Liver (tissue), 9 donors: ENCODE measurements around the gene GPATCH2. TPM values are rescaled to one million over a fixed set of nuclear protein-coding genes. Genes with fewer than 3 reads are reported as not detected.

Experiments
- DNase-seq: peaks from one replicate; pipeline ENCODE4 v3.0.0-alpha.2; 2017; ENCODE audit warnings: low spot score
- H3K27ac ChIP-seq, 2 donors: one replicate each; pipeline ENCODE4 v1.7.0; 2013; ENCODE audit warnings: inconsistent platforms in 2 of 2, low read length in 2 of 2, control low read depth in 1 of 2, low read depth in 1 of 2, mild to moderate bottlenecking in 1 of 2
- H3K27me3 ChIP-seq, 4 donors: one replicate each; pipeline versions ENCODE4 v1.6.1 to v1.7.0; 2013; ENCODE audit warnings: low read length in 3 of 4, inconsistent platforms in 1 of 4, mild to moderate bottlenecking in 1 of 4, moderate library complexity in 1 of 4; ENCODE audit not compliant: control insufficient read depth in 4 of 4, insufficient read depth in 4 of 4
- H3K36me3 ChIP-seq, 4 donors: one replicate each; pipeline versions ENCODE4 v1.6.1 to v1.7.0; 2013; ENCODE audit warnings: low read length in 3 of 4, mild to moderate bottlenecking in 3 of 4, low read depth in 1 of 4, moderate library complexity in 1 of 4; ENCODE audit not compliant: control insufficient read depth in 4 of 4, insufficient read depth in 3 of 4
- H3K4me1 ChIP-seq, 4 donors: one replicate each; pipeline versions ENCODE4 v1.6.1 to v1.7.0; 2013; ENCODE audit warnings: low read length in 3 of 4, mild to moderate bottlenecking in 3 of 4, moderate library complexity in 1 of 4; ENCODE audit not compliant: control insufficient read depth in 4 of 4, insufficient read depth in 4 of 4
- H3K4me3 ChIP-seq, 3 donors: one replicate each; pipeline versions ENCODE4 v1.6.1 to v1.7.0; 2013; ENCODE audit warnings: low read length in 3 of 3, control low read depth in 1 of 3, low read depth in 1 of 3, mild to moderate bottlenecking in 1 of 3
- H3K9ac ChIP-seq, 2 donors: one replicate each; pipeline ENCODE4 v1.7.0; 2013; ENCODE audit warnings: low read length in 2 of 2, mild to moderate bottlenecking in 2 of 2, moderate library complexity in 2 of 2, control low read depth in 1 of 2, low read depth in 1 of 2
- H3K9me3 ChIP-seq, 4 donors: one replicate each; pipeline versions ENCODE4 v1.6.1 to v1.7.0; 2013; ENCODE audit warnings: low read length in 3 of 4; ENCODE audit not compliant: control insufficient read depth in 4 of 4
- FOXA1 ChIP-seq: IDR thresholded peaks from 2 replicates; pipeline ENCODE4 v1.6.1; 2016; ENCODE audit warnings: antibody characterized with exemption
- FOXA2 ChIP-seq: IDR thresholded peaks from 2 replicates; pipeline ENCODE4 v1.6.1; 2016; ENCODE audit warnings: antibody characterized with exemption
- HNF4A ChIP-seq, 2 donors: conservative IDR thresholded peaks; 2 replicates each; pipeline ENCODE4 v1.6.1; 2016; ENCODE audit warnings: antibody characterized with exemption in 2 of 2, mild to moderate bottlenecking in 2 of 2
- HNF4G ChIP-seq: IDR thresholded peaks from 2 replicates; pipeline ENCODE4 v1.6.1; 2016; ENCODE audit warnings: antibody characterized with exemption
- JUND ChIP-seq, 2 donors: IDR thresholded peaks; 2 replicates each; pipeline ENCODE4 v1.6.1; 2016; ENCODE audit warnings: antibody characterized with exemption in 2 of 2
- MAX ChIP-seq: IDR thresholded peaks from 2 replicates; pipeline ENCODE4 v1.6.1; 2016; ENCODE audit warnings: antibody characterized with exemption
- RAD21 ChIP-seq, 2 donors: IDR thresholded peaks; 2 replicates each; pipeline ENCODE4 v1.6.1; 2016; ENCODE audit warnings: antibody characterized with exemption in 2 of 2, mild to moderate bottlenecking in 2 of 2
- REST ChIP-seq: IDR thresholded peaks from 2 replicates; pipeline ENCODE4 v1.6.1; 2016; ENCODE audit warnings: antibody characterized with exemption, mild to moderate bottlenecking
- RXRA ChIP-seq, 2 donors: IDR thresholded peaks; 2 replicates each; pipeline ENCODE4 v1.6.1; 2017 to 2018; ENCODE audit warnings: antibody characterized with exemption in 2 of 2, mild to moderate bottlenecking in 1 of 2
- TAF1 ChIP-seq: conservative IDR thresholded peaks from 2 replicates; pipeline ENCODE4 v1.6.1; 2016; ENCODE audit warnings: antibody characterized with exemption, mild to moderate bottlenecking
- YY1 ChIP-seq: IDR thresholded peaks from 2 replicates; pipeline ENCODE4 v1.6.1; 2016; ENCODE audit warnings: antibody characterized with exemption, mild to moderate bottlenecking
- WGBS: extraction: QIAGEN DNeasy Blood & Tissue Kit; methylation state at CpG from one replicate; pipeline ENCODE4 v1.1.7; 2013; 5-methylcytosine and 5-hydroxymethylcytosine counted together
- polyA plus RNA-seq, 2 donors: library from polyadenylated mRNA; stranded (reverse) in 1 of 2; unstranded in 1 of 2; fragments of 200-250 nt in 1 of 2; fragments of >200 nt in 1 of 2; fragmentation: Nextera tagmentation in 1 of 2; extraction: Ambion mirVana in 1 of 2; gene quantifications; one replicate each; pipeline versions ENCODE4 v1.2.1 to v1.2.3, GENCODE V29; 2013 to 2015
- total RNA-seq, 2 donors: library from RNA; depleted of rRNA; stranded (reverse); fragments of >200 nt; gene quantifications; one replicate each; pipeline ENCODE4 v1.2.3, GENCODE V29; 2014
- TF ChIP-seq, protein P1 (sequence below): fragments of 150-350 bp; IDR thresholded peaks from 2 replicates; pipeline ENCODE4 v1.5.1; 2017; ENCODE audit warnings: improper control_type of control experiment, low read depth, low read length; ENCODE audit not compliant: missing input control
- donor health status: healthy.
- donor health status: healthy.
- donor health status: healthy.
- donor health status: healthy.
- donor health status: healthy.

Gene GPATCH2
- total and polyA plus RNA-seq, 4 donors = 1.6 to 11.2 (median 5.8) TPM

GRCh38 chr1:217457016-217457415 lies 173.9 kb downstream of the GPATCH2 start:
- no peaks in the 10 kb centered on the region for H3K9me3 ChIP-seq
- TF ChIP-seq RXRA (IDR thresholded peaks at IDR 0.05) (no peak), RAD21 (IDR thresholded peaks at IDR 0.05) (no peak), TAF1 (no peak), JUND (IDR thresholded peaks at IDR 0.05) (no peak), HNF4G (no peak), MAX (no peak), FOXA1 (no peak), HNF4A (conservative IDR thresholded peaks at IDR 0.05) (no peak)
- H3K27me3 ChIP-seq = no peaks in the 10 kb centered on the region
- H3K36me3 ChIP-seq = no peaks in the 10 kb centered on the region
- H3K4me1 ChIP-seq = no peaks in the 10 kb centered on the region
- WGBS = 98% methylated on average over 2 of the region's 2 CpGs
- H3K27ac ChIP-seq = no peak overlapping the region
- no peak for DNase-seq
- H3K9ac ChIP-seq = no peak overlapping the region
- H3K4me3 ChIP-seq = no peak overlapping the region

DNA sequence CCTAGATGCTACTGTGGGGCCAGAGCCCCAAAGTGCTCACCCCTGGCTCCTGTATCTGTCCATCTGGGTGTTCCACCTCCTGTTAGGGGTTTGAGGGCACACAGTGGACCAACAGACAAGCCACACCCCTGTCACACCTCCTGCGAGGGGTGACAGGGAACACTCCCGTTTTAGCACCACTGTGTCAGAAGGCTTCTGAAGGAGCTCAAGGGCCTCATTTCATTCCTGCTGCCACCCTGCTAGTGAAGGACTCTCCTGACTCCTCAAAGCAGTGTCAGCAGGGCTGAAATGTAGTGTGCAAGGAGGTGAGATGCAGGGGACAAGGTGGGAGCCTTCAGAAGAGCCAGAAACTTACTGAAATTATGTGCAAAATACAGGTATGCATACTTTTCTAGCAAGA lies 174.6 kb downstream of the GPATCH2 start:
- Histone ChIP-seq H3K4me1 (no peaks in the 10 kb centered on the region), H3K27ac (no peak overlapping the region), H3K36me3 (no peaks in the 10 kb centered on the region), H3K4me3 (no peak overlapping the region), H3K9ac (no peak overlapping the region), H3K9me3 (no peaks in the 10 kb centered on the region), H3K27me3 (no peaks in the 10 kb centered on the region)
- WGBS = 84% methylated on average over 2 of the region's 2 CpGs
- no peak for DNase-seq
- TF ChIP-seq MAX (no peak), YY1 (no peak), JUND (IDR thresholded peaks at IDR 0.05) (no peak), REST (no peak), RAD21 (IDR thresholded peaks at IDR 0.05) (no peak), HNF4G (no peak), TAF1 (no peak), FOXA2 (no peak)
- TF ChIP-seq, protein P1, sequence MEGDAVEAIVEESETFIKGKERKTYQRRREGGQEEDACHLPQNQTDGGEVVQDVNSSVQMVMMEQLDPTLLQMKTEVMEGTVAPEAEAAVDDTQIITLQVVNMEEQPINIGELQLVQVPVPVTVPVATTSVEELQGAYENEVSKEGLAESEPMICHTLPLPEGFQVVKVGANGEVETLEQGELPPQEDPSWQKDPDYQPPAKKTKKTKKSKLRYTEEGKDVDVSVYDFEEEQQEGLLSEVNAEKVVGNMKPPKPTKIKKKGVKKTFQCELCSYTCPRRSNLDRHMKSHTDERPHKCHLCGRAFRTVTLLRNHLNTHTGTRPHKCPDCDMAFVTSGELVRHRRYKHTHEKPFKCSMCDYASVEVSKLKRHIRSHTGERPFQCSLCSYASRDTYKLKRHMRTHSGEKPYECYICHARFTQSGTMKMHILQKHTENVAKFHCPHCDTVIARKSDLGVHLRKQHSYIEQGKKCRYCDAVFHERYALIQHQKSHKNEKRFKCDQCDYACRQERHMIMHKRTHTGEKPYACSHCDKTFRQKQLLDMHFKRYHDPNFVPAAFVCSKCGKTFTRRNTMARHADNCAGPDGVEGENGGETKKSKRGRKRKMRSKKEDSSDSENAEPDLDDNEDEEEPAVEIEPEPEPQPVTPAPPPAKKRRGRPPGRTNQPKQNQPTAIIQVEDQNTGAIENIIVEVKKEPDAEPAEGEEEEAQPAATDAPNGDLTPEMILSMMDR = no peak

DNA sequence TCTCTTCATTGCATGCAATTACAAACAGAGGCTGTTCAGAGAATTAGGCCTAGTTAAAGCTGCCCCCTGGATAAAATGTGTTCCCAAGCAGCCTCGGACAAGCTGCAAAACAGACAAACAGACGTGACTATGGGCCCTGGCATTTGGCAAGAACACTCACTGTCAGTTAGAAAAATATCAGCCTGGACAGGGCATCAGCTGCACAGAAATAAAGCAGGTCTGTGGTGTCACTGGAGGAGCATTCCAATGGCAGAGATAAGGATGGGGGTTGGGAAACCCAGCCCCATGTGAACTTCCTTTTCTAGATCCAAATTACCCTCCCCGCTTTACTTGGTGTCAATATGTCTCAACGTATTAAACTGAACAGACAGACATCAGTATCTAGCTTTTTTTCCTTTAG lies 177.1 kb downstream of the GPATCH2 start:
- no peaks in the 10 kb centered on the region for H3K27me3 ChIP-seq

More for the DNA sequence above, 177.1 kb downstream of the GPATCH2 start:
- TF ChIP-seq REST (no peak), RXRA (IDR thresholded peaks at IDR 0.05) (no peak)
- no peak for DNase-seq
- H3K27ac ChIP-seq = no peak overlapping the region
- 82% methylated on average over 4 of the region's 4 CpGs for WGBS
- H3K9ac ChIP-seq = no peak overlapping the region
- no peaks in the 10 kb centered on the region for H3K9me3 ChIP-seq
- no peaks in the 10 kb centered on the region for H3K4me1 ChIP-seq
- H3K4me3 ChIP-seq = no peak overlapping the region
- no peaks in the 10 kb centered on the region for H3K36me3 ChIP-seq
